ENCODE measurements around the gene ELF2. TPM values are rescaled to one million over a fixed set of nuclear protein-coding genes. Genes with fewer than 3 reads are reported as not detected.
"Not testable (repeated sequence)": the region's sequence is repeated elsewhere in the genome, so short reads cannot be mapped to it uniquely, and the experiment has no call there.

The ELF2 gene
- polyA plus RNA-seq, 3 donors: 14.0 to 34.3 (median 18.9) TPM

DNA sequence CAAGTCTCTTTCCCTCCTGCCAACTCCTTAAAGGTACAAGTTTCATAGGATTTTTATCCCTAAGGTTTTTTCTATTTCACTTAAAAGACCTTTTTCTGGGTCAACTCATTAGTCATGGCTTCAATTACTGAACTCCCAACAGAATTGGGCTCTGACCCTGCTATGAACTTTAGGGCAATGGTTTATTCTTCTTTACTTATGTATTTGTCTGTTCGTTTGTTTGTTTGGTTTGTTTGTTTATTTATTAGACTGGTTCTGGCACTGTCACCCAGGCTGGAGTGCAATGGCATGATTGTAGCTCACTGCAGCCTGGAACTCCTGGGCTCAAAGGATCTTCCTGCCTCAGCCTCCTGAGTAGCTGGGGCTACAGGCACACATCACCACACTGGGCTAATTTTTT, 167.3 kb downstream of the ELF2 start:
- H3K36me3 ChIP-seq (replicated peaks in 1 of 2; ENCODE audit: control insufficient read depth in 1 of 2, insufficient read depth in 2 of 2, low read length in 2 of 2): no peaks in the 10 kb centered on the region
- no peak overlapping the region for H3K4me3 Mint-ChIP-seq
- H3K27me3 Mint-ChIP-seq (ENCODE audit: low read depth in 3 of 3): peaks cover 0 to 3% (median 0%) of the 10 kb centered on the region in 3 donors
- no peak overlapping the region for H2AFZ ChIP-seq (ENCODE audit: insufficient read depth, low read depth, low read length, poor library complexity, severe bottlenecking)
- no peaks in the 10 kb centered on the region for H4K20me1 ChIP-seq (ENCODE audit: insufficient read depth, low read length)
- no peak overlapping the region for H3K9ac ChIP-seq (ENCODE audit: insufficient read depth, low read length, poor library complexity, severe bottlenecking)
- H3K27me3 ChIP-seq (ENCODE audit: control insufficient read depth in 2 of 2, insufficient read depth in 2 of 2, low read length in 2 of 2): no peaks in the 10 kb centered on the region
- H3K27ac Mint-ChIP-seq: no peak overlapping the region
- peaks cover 8 to 25% of the 10 kb centered on the region in 2 donors for H3K4me1 ChIP-seq (ENCODE audit: control insufficient read depth in 1 of 2, insufficient read depth in 2 of 2, low read length in 2 of 2)
- H3K27ac ChIP-seq (ENCODE audit: low read depth in 1 of 2, low read length in 2 of 2): no peak overlapping the region
- intact Hi-C loops (cut with micrococcal nuclease): loop anchor here (10.0 kb wide), 2 partner anchors 55 to 1085 kb away; no protein-coding TSS in a partner anchor
- peaks cover 0 to 8% (median 2%) of the 10 kb centered on the region in 7 donors for H3K9me3 Mint-ChIP-seq
- no peak overlapping the region for H3K4me3 ChIP-seq (replicated peaks in 1 of 3; ENCODE audit: low read depth in 2 of 3, low read length in 3 of 3)
- no peak for TF ChIP-seq CTCF (IDR thresholded peaks at IDR 0.05)
- H3K36me3 Mint-ChIP-seq: peaks cover 5% of the 10 kb centered on the region in 2 donors
- peaks cover 27% of the 10 kb centered on the region for H3K4me1 Mint-ChIP-seq
- H3K9me3 ChIP-seq (replicated peaks in 1 of 2; ENCODE audit: control insufficient read depth in 1 of 2, insufficient read depth in 1 of 2, low read length in 2 of 2): no peaks in the 10 kb centered on the region
- no peak for DNase-seq
- WGBS (ENCODE audit: insufficient coverage): 80% methylated on average over 1 of the region's 1 CpG
- peaks cover 12% of the 10 kb centered on the region for H3K79me2 ChIP-seq (ENCODE audit: insufficient read depth, low read length)
- no peak overlapping the region for H3K4me2 ChIP-seq (replicated peaks; ENCODE audit: extremely low read depth, low read length, poor library complexity, severe bottlenecking)

DNA sequence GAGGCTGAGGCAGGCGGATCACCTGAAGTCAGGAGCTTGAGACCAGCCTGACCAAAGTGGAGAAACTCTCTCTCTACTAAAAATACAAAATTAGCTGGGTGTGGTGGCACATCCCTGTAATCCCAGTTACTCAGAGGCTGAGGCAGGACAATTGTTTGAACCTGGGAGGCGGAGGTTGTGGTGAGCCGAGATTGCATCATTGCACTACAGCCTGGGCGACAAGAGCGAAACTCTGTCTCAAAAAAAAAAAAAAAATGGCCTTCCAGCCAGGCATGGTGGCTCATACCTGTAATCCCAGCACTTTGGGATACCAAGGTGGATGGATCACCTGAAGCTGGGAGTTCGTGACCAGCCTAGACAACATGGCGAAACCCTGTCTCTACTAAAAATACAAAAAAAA, 168.7 kb downstream of the ELF2 start:
- peak overlapping the region in 5 of 7 donors; percentile 18 to 54 (median 51) for H3K27ac Mint-ChIP-seq
- H3K9me3 Mint-ChIP-seq; H3K79me2 ChIP-seq (ENCODE audit: insufficient read depth, low read length); H3K4me3 Mint-ChIP-seq; H3K36me3 Mint-ChIP-seq; H2AFZ ChIP-seq (ENCODE audit: insufficient read depth, low read depth, low read length, poor library complexity, severe bottlenecking); H3K27me3 ChIP-seq (ENCODE audit: control insufficient read depth in 2 of 2, insufficient read depth in 2 of 2, low read length in 2 of 2); intact Hi-C loops (cut with micrococcal nuclease); H3K27ac ChIP-seq (ENCODE audit: low read depth in 1 of 2, low read length in 2 of 2); H3K36me3 ChIP-seq (replicated peaks in 1 of 2; ENCODE audit: control insufficient read depth in 1 of 2, insufficient read depth in 2 of 2, low read length in 2 of 2); H3K9ac ChIP-seq (ENCODE audit: insufficient read depth, low read length, poor library complexity, severe bottlenecking); H3K9me3 ChIP-seq (replicated peaks in 1 of 2; ENCODE audit: control insufficient read depth in 1 of 2, insufficient read depth in 1 of 2, low read length in 2 of 2); H3K27me3 Mint-ChIP-seq (ENCODE audit: low read depth in 3 of 3); H3K4me3 ChIP-seq (replicated peaks in 1 of 3; ENCODE audit: low read depth in 2 of 3, low read length in 3 of 3); H4K20me1 ChIP-seq (ENCODE audit: insufficient read depth, low read length); H3K4me2 ChIP-seq (replicated peaks; ENCODE audit: extremely low read depth, low read length, poor library complexity, severe bottlenecking): not testable (repeated sequence)
- H3K4me1 ChIP-seq (ENCODE audit: control insufficient read depth in 1 of 2, insufficient read depth in 2 of 2, low read length in 2 of 2): peaks cover 4 to 16% of the 10 kb centered on the region in 2 donors
- peak in 1 of 3 donors; percentile 37 for DNase-seq
- H3K4me1 Mint-ChIP-seq: peaks cover 18% of the 10 kb centered on the region
- 50% methylated on average over 2 of the region's 7 CpGs for WGBS (ENCODE audit: insufficient coverage)
